ENCODE results near the gene BZW2. TPM values are rescaled to one million over a fixed set of nuclear protein-coding genes. Genes with fewer than 3 reads are reported as not detected.
A peak's percentile ranks its signal among the peaks of the same experiment; 100 is the strongest.
"Not testable (repeated sequence)": the region's sequence is repeated elsewhere in the genome, so short reads cannot be mapped to it uniquely, and the experiment has no call there.

BZW2 gene
- total RNA-seq, 2 experiments from 2014 or later = 49.9 to 72.1 TPM

DNA sequence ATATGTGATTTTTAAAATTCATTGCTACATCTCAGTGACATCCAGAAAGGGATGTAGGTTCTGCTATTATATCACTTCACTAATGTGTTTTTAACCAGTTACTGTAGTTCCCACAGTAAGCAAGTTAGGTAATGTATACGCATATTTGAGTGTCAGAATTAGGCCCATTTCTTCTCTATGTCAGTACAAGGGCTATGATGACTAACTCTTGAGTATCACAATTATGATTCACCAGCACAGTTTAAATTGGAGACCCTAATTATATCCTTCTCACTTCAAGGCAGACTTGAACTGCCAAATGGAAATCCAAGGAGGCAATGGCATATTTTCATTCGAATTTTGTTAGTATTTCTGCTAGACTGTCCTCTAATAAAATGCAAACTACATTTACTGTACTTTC, 23.6 kb downstream of the BZW2 start:
- peaks cover 56% of the 10 kb centered on the region for H3K36me3 Mint-ChIP-seq
- no peak overlapping the region for H3K27ac Mint-ChIP-seq
- no peaks in the 10 kb centered on the region for H3K9me3 Mint-ChIP-seq (ENCODE audit: low read depth)
- DNase-seq (no peak), ATAC-seq (no peak)
- CTCF ChIA-PET = no interaction called here
- no peaks in the 10 kb centered on the region for H3K27me3 Mint-ChIP-seq
- peaks cover 7% of the 10 kb centered on the region for H3K4me1 Mint-ChIP-seq
- no peak overlapping the region for H3K4me3 Mint-ChIP-seq

DNA sequence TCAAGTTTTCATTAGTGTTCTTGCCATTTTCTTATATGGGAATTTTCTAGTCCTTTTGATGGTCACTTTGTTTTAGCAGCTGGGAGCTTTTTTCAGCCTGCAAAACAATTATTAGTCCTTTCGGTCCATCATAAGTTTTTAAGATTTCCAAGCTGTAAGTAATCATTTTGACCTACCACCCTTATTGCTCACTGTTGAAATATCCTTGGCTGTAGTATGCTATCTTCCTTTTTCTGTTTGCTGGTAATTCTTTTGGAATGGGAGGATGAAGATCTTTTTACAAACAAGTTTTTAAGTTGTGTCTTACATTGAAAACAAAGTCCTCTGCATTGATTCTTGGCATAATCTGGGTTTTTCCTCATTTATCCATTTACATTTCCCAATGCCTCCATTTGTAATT, 24.0 kb downstream of the BZW2 start:
- no peak for ATAC-seq
- Mint-ChIP-seq H3K4me3 (no peak overlapping the region), H3K27ac (no peak overlapping the region), H3K36me3 (peaks cover 56% of the 10 kb centered on the region), H3K4me1 (peaks cover 7% of the 10 kb centered on the region), H3K9me3 (ENCODE audit: low read depth) (no peaks in the 10 kb centered on the region), H3K27me3 (no peaks in the 10 kb centered on the region)
- no peak for DNase-seq
- CTCF ChIA-PET = no interaction called here

DNA sequence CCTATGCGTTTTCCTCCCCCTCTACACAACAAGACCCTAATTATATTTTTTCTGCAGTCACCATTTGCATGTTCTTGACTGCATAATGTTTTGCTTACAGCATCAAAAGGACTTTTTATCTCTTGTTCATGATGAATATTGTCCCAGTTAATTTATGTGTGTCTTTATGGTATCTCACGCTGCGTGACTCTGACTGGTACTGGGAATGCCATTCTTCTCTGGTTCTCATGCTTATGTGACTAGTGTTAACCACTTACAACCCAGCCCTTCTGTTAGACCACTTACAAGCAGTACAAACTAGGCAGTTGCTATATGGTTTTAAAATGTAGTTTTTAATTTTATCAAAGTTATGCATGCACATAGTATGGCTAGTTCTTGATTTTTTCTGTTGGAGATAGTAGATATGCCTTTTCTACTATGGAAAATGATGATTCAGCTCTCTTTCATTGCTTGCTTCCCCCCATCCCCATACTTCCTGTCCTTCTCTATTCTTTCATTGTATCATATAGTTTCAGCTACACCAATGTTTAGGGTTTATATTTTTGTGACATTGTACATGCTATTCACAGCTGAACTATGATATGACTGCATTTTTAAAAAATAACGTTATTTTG, 24.9 kb downstream of the BZW2 start:
- peaks cover 10% of the 10 kb centered on the region for H3K4me1 Mint-ChIP-seq
- H3K27me3 Mint-ChIP-seq = no peaks in the 10 kb centered on the region
- H3K4me3 Mint-ChIP-seq = no peak overlapping the region
- no peak overlapping the region for H3K27ac Mint-ChIP-seq
- peaks cover 56% of the 10 kb centered on the region for H3K36me3 Mint-ChIP-seq
- CTCF ChIA-PET = no interaction called here
- no peaks in the 10 kb centered on the region for H3K9me3 Mint-ChIP-seq (ENCODE audit: low read depth)
- ATAC-seq (no peak), DNase-seq (no peak)

DNA sequence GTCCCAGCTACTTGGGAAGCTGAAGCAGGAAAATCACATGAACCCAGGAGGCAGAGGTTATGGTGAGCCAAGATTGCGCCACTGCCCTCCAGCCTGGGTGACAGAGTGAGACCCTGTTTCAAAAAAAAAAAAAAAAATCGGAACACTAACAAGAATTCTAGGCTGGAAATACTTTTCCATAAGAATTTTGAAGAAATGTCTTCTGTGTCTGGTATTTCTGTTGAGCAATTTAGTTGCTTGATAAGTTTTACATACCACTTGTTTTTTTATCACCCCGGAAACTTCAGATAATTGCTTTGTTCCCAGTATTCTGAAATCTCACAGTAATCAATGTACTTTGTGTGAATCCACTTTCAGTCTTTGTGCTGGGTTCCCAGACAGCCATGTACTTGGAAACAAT, 25.8 kb downstream of the BZW2 start:
- H3K9me3 Mint-ChIP-seq (ENCODE audit: low read depth) = no peaks in the 10 kb centered on the region
- ATAC-seq = no peak
- peaks cover 60% of the 10 kb centered on the region for H3K36me3 Mint-ChIP-seq
- H3K4me1 Mint-ChIP-seq = peaks cover 10% of the 10 kb centered on the region
- no peaks in the 10 kb centered on the region for H3K27me3 Mint-ChIP-seq
- CTCF ChIA-PET = no interaction called here
- DNase-seq = no peak
- no peak overlapping the region for H3K4me3 Mint-ChIP-seq
- no peak overlapping the region for H3K27ac Mint-ChIP-seq

DNA sequence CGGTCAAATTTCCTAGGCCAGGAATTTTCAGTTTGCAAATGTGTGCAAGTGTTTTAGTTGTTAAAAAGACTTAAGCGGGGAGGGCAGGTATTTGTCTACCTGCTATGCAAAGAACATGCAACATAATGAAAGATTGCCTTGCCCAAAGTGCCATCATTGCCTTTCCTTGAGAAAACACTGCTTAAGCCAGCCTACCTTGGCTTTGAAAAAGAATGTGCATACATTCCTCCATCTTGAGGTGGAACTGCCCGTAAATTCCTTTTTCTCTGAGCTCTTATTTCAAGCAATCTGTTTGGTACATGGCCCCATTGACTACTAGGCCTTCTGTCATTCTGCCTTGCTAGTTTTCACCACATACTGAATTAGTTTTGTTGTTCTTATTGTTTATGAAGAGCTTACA, 29.3 kb downstream of the BZW2 start:
- H3K27ac Mint-ChIP-seq = no peak overlapping the region
- peaks cover 60% of the 10 kb centered on the region for H3K36me3 Mint-ChIP-seq
- no peaks in the 10 kb centered on the region for H3K27me3 Mint-ChIP-seq
- no peaks in the 10 kb centered on the region for H3K9me3 Mint-ChIP-seq (ENCODE audit: low read depth)
- CTCF ChIA-PET = interaction anchor here (1.2 kb wide), 1 partner anchor 30 kb away, joined by 4 read pairs; the partner anchor contains the start of genes ANKMY2 and BZW2
- DNase-seq (no peak), ATAC-seq (no peak)
- no peak overlapping the region for H3K4me3 Mint-ChIP-seq
- peaks cover 8% of the 10 kb centered on the region for H3K4me1 Mint-ChIP-seq

DNA sequence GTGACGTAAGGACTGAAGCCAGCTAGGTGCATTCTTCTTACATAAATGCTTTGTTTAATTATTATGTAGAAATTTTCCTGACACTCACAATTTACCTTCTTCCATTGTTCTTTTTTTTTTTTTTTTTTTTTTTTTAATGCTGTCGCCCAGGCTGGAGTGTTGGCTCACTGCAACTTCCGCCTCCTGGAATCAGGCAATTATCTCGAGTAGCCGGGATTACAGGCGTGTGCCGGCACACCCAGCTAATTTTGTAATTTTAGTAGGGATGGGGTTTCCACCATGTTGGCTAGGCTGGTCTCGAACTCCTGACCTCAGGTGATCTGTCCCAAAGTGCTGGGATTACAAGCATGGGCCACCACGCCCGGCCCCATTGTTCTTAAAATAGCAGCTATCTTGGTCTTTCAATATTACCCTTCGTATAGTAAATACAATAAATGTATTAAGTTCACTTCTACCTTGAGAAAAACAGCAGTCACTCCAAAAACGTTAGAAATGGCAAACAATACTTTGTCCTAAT, 32.1 kb downstream of the BZW2 start:
- Mint-ChIP-seq H3K4me3 (no peak overlapping the region), H3K27me3 (no peaks in the 10 kb centered on the region), H3K36me3 (peaks cover 54% of the 10 kb centered on the region), H3K9me3 (ENCODE audit: low read depth) (no peaks in the 10 kb centered on the region), H3K4me1 (peaks cover 2% of the 10 kb centered on the region), H3K27ac (no peak overlapping the region)
- DNase-seq (no peak), ATAC-seq (no peak)
- CTCF ChIA-PET = interaction anchor here (0.7 kb wide), 1 partner anchor 68 kb away, joined by 3 read pairs; no protein-coding TSS in a partner anchor

DNA sequence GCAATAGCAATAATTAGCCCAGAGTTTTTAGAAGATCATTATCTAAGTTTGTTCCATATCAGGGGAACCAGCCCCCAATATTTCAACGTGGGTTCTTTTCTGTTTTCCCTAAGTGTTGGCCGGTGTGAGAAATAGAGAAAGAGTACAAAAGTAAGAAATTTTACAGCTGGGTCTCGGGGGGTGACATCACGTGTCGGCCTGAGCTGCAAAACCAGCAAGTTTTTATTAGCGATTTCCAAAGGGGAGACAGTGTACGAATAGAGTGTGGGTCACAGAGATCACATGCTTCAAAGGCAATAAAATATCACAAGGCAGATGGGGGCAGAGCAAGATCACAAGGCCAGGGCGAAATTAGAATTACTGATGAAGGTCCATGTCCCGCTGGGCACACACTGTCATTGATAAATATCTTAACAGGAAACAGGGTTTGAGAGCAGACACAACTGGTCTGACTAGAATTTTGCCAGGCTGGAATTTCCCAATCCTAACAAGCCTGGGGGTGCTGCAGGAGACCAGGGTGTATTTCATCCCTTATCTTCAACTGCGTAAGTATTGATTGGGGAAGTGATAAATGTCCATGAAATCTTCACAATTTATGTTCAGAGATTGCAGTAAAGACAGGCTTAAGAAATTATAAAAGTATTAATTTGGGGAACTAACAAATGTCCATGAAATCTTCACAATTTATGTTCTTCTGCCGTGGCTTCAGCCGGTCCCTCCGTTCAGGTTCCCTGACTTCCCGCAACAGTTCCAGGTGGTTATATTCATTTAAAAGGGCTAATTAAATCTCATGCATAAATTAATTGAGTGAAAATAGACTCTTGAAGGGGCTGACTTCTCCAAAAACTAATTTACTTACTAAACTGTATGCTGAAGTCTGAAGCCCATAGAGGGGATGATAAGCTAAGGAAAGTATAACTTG, 32.9 kb downstream of the BZW2 start:
- DNase-seq; ATAC-seq; H3K27ac Mint-ChIP-seq; CTCF ChIA-PET; H3K4me3 Mint-ChIP-seq; H3K9me3 Mint-ChIP-seq (ENCODE audit: low read depth); H3K27me3 Mint-ChIP-seq; H3K4me1 Mint-ChIP-seq: not testable (repeated sequence)
- peaks cover 56% of the 10 kb centered on the region for H3K36me3 Mint-ChIP-seq

DNA sequence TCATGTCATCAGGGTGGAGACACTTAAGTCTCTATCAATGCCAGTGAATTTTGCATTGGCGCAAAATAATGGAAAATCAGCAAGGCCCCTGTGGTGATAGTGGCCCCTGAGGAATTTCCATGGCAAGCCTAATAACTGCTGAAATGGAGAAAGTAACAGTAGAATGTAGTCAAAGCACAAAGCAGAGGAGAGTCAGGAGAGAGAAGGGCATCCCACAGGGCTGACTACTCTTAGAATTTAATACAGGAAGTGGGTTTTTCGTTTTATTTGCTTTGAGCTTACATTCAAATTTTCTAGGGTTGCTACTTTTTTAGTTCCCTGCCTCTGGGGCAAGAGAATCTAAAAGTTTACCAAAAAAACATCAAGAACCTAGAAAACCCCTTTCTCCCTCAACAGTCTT, 39.0 kb downstream of the BZW2 start:
- Mint-ChIP-seq H3K9me3 (ENCODE audit: low read depth) (no peaks in the 10 kb centered on the region), H3K27ac (peak overlapping the region; percentile 66), H3K36me3 (peaks cover 47% of the 10 kb centered on the region), H3K4me3 (no peak overlapping the region), H3K4me1 (peaks cover 7% of the 10 kb centered on the region), H3K27me3 (no peaks in the 10 kb centered on the region)
- no peak for DNase-seq
- no peak for ATAC-seq
- CTCF ChIA-PET = interaction anchor here (0.7 to 1.2 kb wide), 2 partner anchors 10 to 21 kb away, joined by 3 to 5 read pairs; no protein-coding TSS in a partner anchor

DNA sequence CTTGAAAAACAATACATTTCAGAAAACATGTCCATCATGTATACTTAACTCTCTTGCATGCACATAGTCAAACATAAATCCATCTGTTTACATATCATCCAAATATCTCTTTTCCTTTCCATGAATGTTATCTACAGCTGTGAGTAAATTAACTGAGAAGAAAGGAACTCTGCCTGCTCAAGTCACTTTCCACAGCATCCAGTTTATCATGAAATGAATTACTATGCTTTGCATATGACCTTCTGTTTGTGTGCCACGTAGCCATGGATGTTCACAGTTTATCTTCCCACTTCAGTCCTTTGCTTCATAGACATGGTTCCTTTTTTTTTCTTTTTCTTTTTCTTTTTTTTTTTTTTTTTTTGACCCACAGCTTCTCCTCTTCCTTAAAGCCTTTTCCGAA, 39.6 kb downstream of the BZW2 start:
- H3K27me3 Mint-ChIP-seq = no peaks in the 10 kb centered on the region
- H3K27ac Mint-ChIP-seq = no peak overlapping the region
- ATAC-seq (no peak), DNase-seq (no peak)
- CTCF ChIA-PET = interaction anchor here (0.7 to 1.2 kb wide), 3 partner anchors 10 to 70 kb away, joined by 3 to 5 read pairs (median 3); no protein-coding TSS in a partner anchor
- no peak overlapping the region for H3K4me3 Mint-ChIP-seq
- H3K4me1 Mint-ChIP-seq = peaks cover 7% of the 10 kb centered on the region
- H3K9me3 Mint-ChIP-seq (ENCODE audit: low read depth) = no peaks in the 10 kb centered on the region
- H3K36me3 Mint-ChIP-seq = peaks cover 45% of the 10 kb centered on the region

DNA sequence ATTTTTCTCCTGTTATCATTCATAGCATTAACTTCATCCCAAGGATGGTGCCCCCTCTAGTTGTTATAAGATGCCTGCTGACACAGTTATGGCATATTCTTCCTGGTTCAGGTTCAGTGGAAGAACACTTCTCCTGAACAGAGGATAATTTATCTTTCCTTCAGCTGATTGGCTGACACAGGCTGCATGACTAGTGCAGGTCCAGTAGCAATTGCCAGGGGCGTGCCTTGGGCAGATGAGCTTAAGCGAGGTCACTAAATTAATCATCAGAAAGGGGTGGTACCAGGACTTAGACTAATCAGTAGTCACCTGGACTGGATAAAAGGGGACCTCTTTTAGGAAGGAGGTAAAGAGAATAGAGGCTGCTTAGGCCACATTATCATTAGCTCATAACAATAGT, 42.3 kb downstream of the BZW2 start:
- H3K9me3 Mint-ChIP-seq (ENCODE audit: low read depth) = no peaks in the 10 kb centered on the region
- DNase-seq (no peak), ATAC-seq (no peak)
- peaks cover 40% of the 10 kb centered on the region for H3K36me3 Mint-ChIP-seq
- no peaks in the 10 kb centered on the region for H3K27me3 Mint-ChIP-seq
- H3K4me3 Mint-ChIP-seq = no peak overlapping the region
- no peak overlapping the region for H3K27ac Mint-ChIP-seq
- CTCF ChIA-PET = no interaction called here
- H3K4me1 Mint-ChIP-seq = peaks cover 7% of the 10 kb centered on the region

DNA sequence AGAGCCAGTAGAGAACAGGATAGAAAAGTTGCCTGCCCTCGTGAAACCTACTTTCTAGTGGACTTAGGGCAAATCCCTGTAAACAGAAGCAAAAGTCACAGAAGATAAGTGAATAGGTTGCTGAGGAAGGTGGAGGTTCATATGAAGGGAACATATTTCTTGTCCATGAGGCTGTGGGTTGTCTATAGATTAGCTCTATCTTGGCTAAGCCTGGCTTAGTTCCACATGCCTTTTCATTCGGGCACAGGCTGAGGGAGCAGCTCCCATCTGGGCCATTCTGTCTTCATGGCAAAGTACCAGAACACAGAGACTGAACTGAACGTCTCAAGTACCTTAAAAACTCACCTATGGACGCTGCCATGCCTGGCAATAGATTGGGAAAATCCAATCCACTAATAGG, 45.3 kb downstream of the BZW2 start:
- ATAC-seq = no peak
- Mint-ChIP-seq H3K9me3 (ENCODE audit: low read depth) (no peaks in the 10 kb centered on the region), H3K4me3 (no peak overlapping the region), H3K36me3 (peaks cover 35% of the 10 kb centered on the region), H3K27ac (no peak overlapping the region), H3K4me1 (no peaks in the 10 kb centered on the region), H3K27me3 (no peaks in the 10 kb centered on the region)
- DNase-seq = no peak
- CTCF ChIA-PET = no interaction called here

DNA sequence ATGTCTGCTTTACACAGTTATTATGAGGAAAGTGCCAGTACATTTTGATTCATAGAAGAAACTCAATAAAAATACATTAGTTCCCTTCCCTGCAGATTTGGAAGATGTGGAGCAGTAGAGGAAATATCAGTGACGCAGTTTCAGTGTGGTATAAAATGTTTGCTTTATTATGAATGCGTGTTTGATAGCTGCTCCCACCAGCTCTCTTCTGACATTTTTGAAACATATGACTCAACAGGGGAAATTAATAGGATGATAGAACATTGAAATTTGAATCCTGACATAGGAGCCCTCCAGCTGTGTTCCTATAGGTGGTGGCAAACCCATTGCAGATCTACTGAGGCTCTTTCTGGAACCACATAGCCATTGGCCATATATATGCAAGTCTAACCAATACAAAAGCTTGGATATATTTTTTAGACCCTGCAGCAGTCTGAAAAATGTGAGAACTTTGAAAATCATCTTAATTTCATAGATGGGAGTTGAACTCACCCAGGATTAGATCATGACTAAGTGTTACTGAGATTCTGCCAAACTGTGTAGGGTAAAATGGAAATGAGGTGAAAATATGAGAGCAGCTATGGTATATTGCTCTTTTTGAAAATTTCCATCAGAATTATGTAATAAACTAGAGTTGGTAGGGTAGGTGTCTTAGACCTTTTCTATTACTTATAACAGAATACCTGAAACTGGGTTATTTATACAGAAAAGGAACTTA, 47.8 kb downstream of the BZW2 start:
- Mint-ChIP-seq H3K4me3 (no peak overlapping the region), H3K36me3 (peaks cover 47% of the 10 kb centered on the region), H3K27me3 (no peaks in the 10 kb centered on the region), H3K4me1 (no peaks in the 10 kb centered on the region), H3K27ac (no peak overlapping the region), H3K9me3 (ENCODE audit: low read depth) (no peaks in the 10 kb centered on the region)
- CTCF ChIA-PET = interaction anchor here (0.9 to 1.1 kb wide), 2 partner anchors 14 to 224 kb away, joined by 3 read pairs; no protein-coding TSS in a partner anchor
- DNase-seq (no peak), ATAC-seq (no peak)

DNA sequence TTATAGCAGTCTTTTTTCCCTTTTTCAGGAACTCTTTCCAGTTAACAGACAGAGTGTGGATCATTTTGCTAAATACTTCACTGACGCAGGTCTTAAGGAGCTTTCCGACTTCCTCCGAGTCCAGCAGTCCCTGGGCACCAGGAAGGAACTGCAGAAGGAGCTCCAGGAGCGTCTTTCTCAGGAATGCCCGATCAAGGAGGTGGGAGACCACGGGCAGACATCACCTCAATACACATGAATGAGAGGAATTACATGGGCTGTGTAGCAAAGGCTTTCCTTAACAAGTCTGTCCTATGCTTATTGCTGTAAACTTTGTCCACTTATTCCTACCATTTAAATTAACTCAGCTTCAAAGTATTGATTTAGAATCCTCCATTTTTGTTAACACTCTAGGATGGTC, 48.8 kb downstream of the BZW2 start:
- H3K27ac Mint-ChIP-seq = peak overlapping the region; percentile 49
- DNase-seq (no peak), ATAC-seq (no peak)
- H3K36me3 Mint-ChIP-seq = peaks cover 53% of the 10 kb centered on the region
- H3K4me1 Mint-ChIP-seq = no peaks in the 10 kb centered on the region
- H3K4me3 Mint-ChIP-seq = no peak overlapping the region
- H3K9me3 Mint-ChIP-seq (ENCODE audit: low read depth) = no peaks in the 10 kb centered on the region
- CTCF ChIA-PET = interaction anchor here (0.8 to 1.4 kb wide), 5 partner anchors 10 to 225 kb away, joined by 3 to 6 read pairs (median 3); no protein-coding TSS in a partner anchor
- no peaks in the 10 kb centered on the region for H3K27me3 Mint-ChIP-seq
